VCaP (cell line): ENCODE results near the gene CHIC2.

Source experiments
- H3K27ac ChIP-seq: fragments of 450-650 bp; 2 replicates; pipeline ENCODE4 v1.5.1; 2017
- TF ChIP-seq, protein P1 (sequence below): fragments of 450-650 bp; conservative IDR thresholded peaks from 2 replicates; pipeline ENCODE4 v1.5.1; 2017; ENCODE audit warnings: mild to moderate bottlenecking, moderate library complexity

CHIC2 gene

DNA sequence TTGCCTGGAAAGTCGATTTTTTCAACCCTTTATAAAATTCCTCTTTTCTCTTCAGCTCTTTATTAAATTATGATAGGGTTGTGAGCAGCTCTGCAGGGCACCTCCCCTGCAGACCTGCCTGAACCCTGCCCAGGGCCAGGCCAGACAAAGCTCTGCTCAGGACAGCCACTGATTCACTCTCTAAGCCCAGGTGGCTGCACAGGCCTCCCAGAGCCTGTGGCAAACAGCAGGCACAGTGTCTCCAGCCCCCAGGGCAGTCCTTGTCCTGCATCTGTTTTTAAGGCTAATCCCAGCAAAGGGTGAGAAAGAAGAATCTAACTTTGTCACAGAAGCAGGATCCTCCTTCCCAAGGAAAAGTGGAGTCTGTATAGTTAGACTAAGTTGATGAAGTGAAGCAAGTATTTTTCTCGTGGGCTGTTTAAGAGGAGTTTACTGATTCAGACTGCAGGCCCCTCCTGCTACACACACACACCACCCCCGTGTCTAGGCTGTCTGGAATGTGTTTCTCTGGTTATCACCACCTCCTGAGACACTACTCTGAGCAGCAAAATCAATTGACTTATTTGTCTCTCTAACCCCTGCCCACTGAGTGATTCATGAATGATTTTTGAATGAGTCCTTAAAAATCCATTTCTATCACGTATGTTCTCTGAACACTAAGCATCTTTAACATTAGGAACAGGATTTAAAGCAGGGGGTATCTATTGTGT, 101.7 kb downstream of the CHIC2 start:
- H3K27ac ChIP-seq = no peak overlapping the region
- TF ChIP-seq, protein P1, sequence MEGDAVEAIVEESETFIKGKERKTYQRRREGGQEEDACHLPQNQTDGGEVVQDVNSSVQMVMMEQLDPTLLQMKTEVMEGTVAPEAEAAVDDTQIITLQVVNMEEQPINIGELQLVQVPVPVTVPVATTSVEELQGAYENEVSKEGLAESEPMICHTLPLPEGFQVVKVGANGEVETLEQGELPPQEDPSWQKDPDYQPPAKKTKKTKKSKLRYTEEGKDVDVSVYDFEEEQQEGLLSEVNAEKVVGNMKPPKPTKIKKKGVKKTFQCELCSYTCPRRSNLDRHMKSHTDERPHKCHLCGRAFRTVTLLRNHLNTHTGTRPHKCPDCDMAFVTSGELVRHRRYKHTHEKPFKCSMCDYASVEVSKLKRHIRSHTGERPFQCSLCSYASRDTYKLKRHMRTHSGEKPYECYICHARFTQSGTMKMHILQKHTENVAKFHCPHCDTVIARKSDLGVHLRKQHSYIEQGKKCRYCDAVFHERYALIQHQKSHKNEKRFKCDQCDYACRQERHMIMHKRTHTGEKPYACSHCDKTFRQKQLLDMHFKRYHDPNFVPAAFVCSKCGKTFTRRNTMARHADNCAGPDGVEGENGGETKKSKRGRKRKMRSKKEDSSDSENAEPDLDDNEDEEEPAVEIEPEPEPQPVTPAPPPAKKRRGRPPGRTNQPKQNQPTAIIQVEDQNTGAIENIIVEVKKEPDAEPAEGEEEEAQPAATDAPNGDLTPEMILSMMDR = no peak

DNA sequence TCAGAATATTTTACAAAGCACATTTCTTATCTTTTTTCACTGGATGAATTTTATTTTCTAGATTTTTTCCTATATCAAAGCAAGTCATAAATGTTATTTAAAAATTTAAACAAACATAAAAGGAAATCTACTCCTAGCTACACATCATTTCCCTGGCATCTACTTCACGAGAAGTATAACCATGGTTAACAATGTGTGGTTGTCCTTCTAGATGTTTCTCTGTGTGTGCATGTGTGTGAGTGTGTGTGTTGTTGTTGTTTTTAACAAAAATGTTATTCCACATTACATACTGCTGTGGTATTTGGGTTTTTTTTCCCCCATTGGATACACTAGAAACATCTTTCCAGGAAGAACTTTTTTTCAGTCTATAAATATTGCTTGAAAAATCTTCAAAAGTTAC, 103.1 kb downstream of the CHIC2 start:
- TF ChIP-seq, protein P1 = no peak
- H3K27ac ChIP-seq = no peak overlapping the region

DNA sequence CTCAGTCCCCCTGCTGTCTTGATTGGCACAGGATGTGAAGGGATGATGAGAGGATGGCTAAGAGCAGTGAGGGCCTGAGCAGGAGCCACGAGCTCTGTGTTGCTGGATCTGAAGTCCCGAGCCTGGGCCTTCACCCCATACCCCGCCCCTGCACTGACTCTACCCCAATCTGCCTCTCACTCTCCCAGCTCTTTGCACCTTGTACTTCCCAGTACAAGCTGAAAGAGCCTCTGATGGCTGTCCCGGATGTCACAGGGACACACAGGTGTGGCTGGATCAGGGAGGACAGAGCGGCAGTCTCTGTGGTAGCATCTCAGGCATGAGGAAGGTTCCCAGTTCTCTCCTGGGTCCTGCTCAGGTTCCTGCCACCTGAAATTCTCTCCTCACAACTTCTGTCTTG, 103.6 kb downstream of the CHIC2 start:
- TF ChIP-seq, protein P1 = no peak
- no peak overlapping the region for H3K27ac ChIP-seq
